Endothelial cell of umbilical vein (primary cell): ENCODE results near the gene TCERG1L. TPM values are rescaled to one million over a fixed set of nuclear protein-coding genes. Genes with fewer than 3 reads are reported as not detected.

Source experiments
- BruUV-seq: library from RNA; stranded (reverse); fragments of 400-500 nt; replicated peaks from 2 replicates; lab custom pipeline; 2021; lab: Mats Ljungman, UMichigan
- CTCF ChIA-PET: fragments of 300-600, 350-600 bp; sonication (Branson Sonifier 250); formaldehyde crosslinking; loops from one replicate; lab custom pipeline; 2021; ENCODE audit warnings: antibody characterized with exemption, inconsistent platforms; lab: Charles Lee
- POLR2A ChIA-PET: fragments of 300-600, 350-600 bp; sonication (Branson Sonifier 250); formaldehyde crosslinking; loops from one replicate; lab custom pipeline; 2021; ENCODE audit warnings: antibody characterized with exemption, inconsistent platforms; lab: Charles Lee
- DNase-seq: peaks from one replicate; pipeline ENCODE4 v3.0.0-alpha.2; 2011; ENCODE audit warnings: low read depth, low spot score
- FAIRE-seq: peaks from 2 replicates; lab custom pipeline; 2011; peaks lifted over from hg19 to GRCh38; lab: Jason Lieb, UNC
- H2AFZ ChIP-seq: 2 replicates; pipeline ENCODE4 v1.6.0; 2012; ENCODE audit warnings: low read depth, low read length, control low read depth, inconsistent platforms
- H3K27ac ChIP-seq: 2 replicates; pipeline ENCODE4 v1.5.1; 2011; ENCODE audit warnings: low read depth, mild to moderate bottlenecking, control low read depth, low read length, moderate library complexity; ENCODE audit not compliant: insufficient read depth
- H3K27me3 ChIP-seq, 2 experiments: 2 replicates each; pipeline versions ENCODE4 v1.6.0 to v1.6.1; 2011; ENCODE audit warnings: low read length in 2 of 2, mixed read lengths in 1 of 2; ENCODE audit not compliant: control insufficient read depth in 2 of 2, insufficient read depth in 2 of 2
- H3K36me3 ChIP-seq, 2 experiments: 2 replicates in 1 of 2; 3 replicates in 1 of 2; pipeline ENCODE4 v1.5.1; 2011; ENCODE audit warnings: low read length in 2 of 2, mild to moderate bottlenecking in 1 of 2, moderate library complexity in 1 of 2; ENCODE audit not compliant: control insufficient read depth in 2 of 2, insufficient read depth in 2 of 2; ENCODE audit errors: extremely low read depth in 1 of 2
- H3K4me1 ChIP-seq: 3 replicates; pipeline ENCODE4 v1.5.1; 2011; ENCODE audit warnings: mild to moderate bottlenecking, low read length; ENCODE audit not compliant: control insufficient read depth, insufficient read depth; ENCODE audit errors: extremely low read depth
- H3K4me2 ChIP-seq: 2 replicates; pipeline ENCODE4 v1.6.1; 2011; ENCODE audit warnings: low read length, control low read depth, mixed read lengths; ENCODE audit not compliant: insufficient read depth
- H3K4me3 ChIP-seq, 3 experiments: fragments of 200-600 bp in 1 of 3; sonication (generic), shearing (Covaris generic) in 1 of 3; replicated peaks in 1 of 3; 2 replicates each; pipeline ENCODE4 v1.5.1; 2011 to 2016; ENCODE audit warnings: control low read depth in 3 of 3, low read length in 3 of 3, mild to moderate bottlenecking in 2 of 3, inconsistent platforms in 1 of 3, low read depth in 1 of 3, moderate library complexity in 1 of 3; ENCODE audit not compliant: insufficient read depth in 1 of 3
- H3K79me2 ChIP-seq: 2 replicates; pipeline ENCODE4 v1.6.0; 2012; ENCODE audit warnings: low read length, inconsistent platforms; ENCODE audit not compliant: control insufficient read depth, insufficient read depth
- H3K9ac ChIP-seq: replicated peaks from 2 replicates; pipeline ENCODE3; 2011; ENCODE audit warnings: low read length, control low read depth; ENCODE audit not compliant: insufficient read depth; ENCODE audit errors: extremely low read depth
- H3K9me1 ChIP-seq: replicated peaks from 3 replicates; pipeline ENCODE4 v1.6.0; 2011; ENCODE audit warnings: mild to moderate bottlenecking, low read length; ENCODE audit not compliant: control insufficient read depth, insufficient read depth; ENCODE audit errors: extremely low read depth
- H3K9me3 ChIP-seq: replicated peaks from 2 replicates; pipeline ENCODE4 v1.5.1; 2012; ENCODE audit warnings: low read length, inconsistent platforms; ENCODE audit not compliant: control insufficient read depth, insufficient read depth
- H4K20me1 ChIP-seq: replicated peaks from 2 replicates; pipeline ENCODE3; 2011; ENCODE audit warnings: mild to moderate bottlenecking, low read length; ENCODE audit not compliant: control insufficient read depth, insufficient read depth; ENCODE audit errors: extremely low read depth
- CTCF ChIP-seq, 2 donors: IDR thresholded peaks; 1 replicate in 1 of 2; 2 replicates in 1 of 2; pipeline ENCODE4 v1.5.1; 2011; ENCODE audit warnings: low read length in 2 of 2, mild to moderate bottlenecking in 2 of 2, moderate library complexity in 2 of 2, control low read depth in 1 of 2, inconsistent platforms in 1 of 2, low read depth in 1 of 2; ENCODE audit not compliant: insufficient read depth in 1 of 2; ENCODE audit errors: extremely low read depth in 1 of 2
- EZH2 ChIP-seq: IDR thresholded peaks from 2 replicates; pipeline ENCODE4 v1.6.1; 2012; ENCODE audit warnings: borderline replicate concordance, low read depth, mild to moderate bottlenecking, moderate library complexity, low read length, inconsistent platforms; ENCODE audit not compliant: severe bottlenecking
- FOS ChIP-seq: IDR thresholded peaks from 2 replicates; pipeline ENCODE4 v1.6.1; 2011; ENCODE audit warnings: mild to moderate bottlenecking, low read length, moderate library complexity, borderline replicate concordance; ENCODE audit not compliant: insufficient read depth
- GATA2 ChIP-seq: IDR thresholded peaks from 2 replicates; pipeline ENCODE4 v1.7.0; 2011; ENCODE audit warnings: low read depth, mild to moderate bottlenecking, moderate library complexity, mixed read lengths, low read length; ENCODE audit not compliant: insufficient read length, insufficient read depth
- JUN ChIP-seq: IDR thresholded peaks from 2 replicates; pipeline ENCODE4 v1.6.1; 2011; ENCODE audit warnings: borderline replicate concordance, low read depth; ENCODE audit not compliant: insufficient read length, insufficient read depth
- MAX ChIP-seq: IDR thresholded peaks from 2 replicates; pipeline ENCODE4 v1.6.1; 2011; ENCODE audit not compliant: insufficient read depth, insufficient read length
- MYC ChIP-seq: IDR thresholded peaks from one replicate; pipeline ENCODE4 v1.6.1; 2011; ENCODE audit warnings: mild to moderate bottlenecking, low read depth, low read length
- POLR2A ChIP-seq: IDR thresholded peaks from 2 replicates; pipeline ENCODE4 v1.6.1; 2012; ENCODE audit warnings: low read depth, mild to moderate bottlenecking, control low read depth, low read length
- POLR2AphosphoS5 ChIP-seq: IDR thresholded peaks from 2 replicates; pipeline ENCODE4 v1.6.1; 2012; ENCODE audit warnings: low read depth, mild to moderate bottlenecking, control low read depth, low read length, moderate library complexity; ENCODE audit not compliant: insufficient read depth
- dilution Hi-C: fragments of 300-500 bp; cut with MboI; formaldehyde crosslinking; loops from one replicate; pipeline ENCODE4 v1.15.0; 2019; ENCODE audit warnings: low sequenced_read_pairs; ENCODE audit not compliant: extremely low pct_ligation_motif_present
- intact Hi-C: fragments of 100-400 bp; cut with micrococcal nuclease; formaldehyde crosslinking; loops from one replicate; pipeline ENCODE4 v1.10.0; 2022
- polyA plus RNA-seq, 4 experiments: library from polyadenylated mRNA; depleted of rRNA in 3 of 4; stranded (reverse) in 3 of 4; unstranded in 1 of 4; fragments of >200 nt; gene quantifications; 2 replicates each; pipeline versions ENCODE4 v1.2.1 to v1.2.3, GENCODE V29; 2011 to 2012; ENCODE audit warnings: missing spikeins in 1 of 4
- total RNA-seq: library from RNA; stranded (reverse); gene quantifications from 2 replicates; pipeline ENCODE4 v1.2.3, GENCODE V29; 2021

The TCERG1L gene
- total and polyA plus RNA-seq, 2 donors (not counting 3 experiments of a cell fraction or from before 2014, with no cell fraction given): not detected

GRCh38 chr10:131068311-131068710, 243.2 kb downstream of the TCERG1L start:
- CTCF ChIA-PET: no interaction called here
- Histone ChIP-seq H3K36me3 (no peaks in the 10 kb centered on the region), H3K79me2 (no peaks in the 10 kb centered on the region), H3K4me1 (no peaks in the 10 kb centered on the region), H3K27me3 (no peaks in the 10 kb centered on the region), H3K9me1 (no peaks in the 10 kb centered on the region), H3K27ac (no peak overlapping the region), H3K9me3 (peaks cover 6% of the 10 kb centered on the region), H3K4me3 (no peak overlapping the region), H4K20me1 (no peaks in the 10 kb centered on the region), H3K4me2 (no peak overlapping the region), H2AFZ (no peak overlapping the region), H3K9ac (no peak overlapping the region)
- TF ChIP-seq GATA2 (no peak), MAX (no peak), EZH2 (no peak), POLR2AphosphoS5 (no peak), MYC (no peak), CTCF (IDR thresholded peaks at IDR 0.05; ENCODE audit: extremely low read depth in 1 of 2, insufficient read depth in 1 of 2, low read depth in 1 of 2, low read length in 2 of 2) (no peak), POLR2A (no peak), FOS (no peak), JUN (no peak)
- intact Hi-C loops (no loop called here), dilution Hi-C loops (no loop called here)
- FAIRE-seq (no peak), DNase-seq (no peak)
- POLR2A ChIA-PET: no interaction called here
- BruUV-seq: no TSS peak
